NCI-H2081 treated with DMSO at 0.1 percent for 48 hours (cell line): Measurements from ENCODE around the gene XRRA1.
"Not testable (repeated sequence)": the region's sequence is repeated elsewhere in the genome, so short reads cannot be mapped to it uniquely, and the experiment has no call there.

Experiments
- DNase-seq: peaks from one replicate; lab custom pipeline; 2025; lab: John Stamatoyannopoulos, UW

Gene XRRA1, protein sequence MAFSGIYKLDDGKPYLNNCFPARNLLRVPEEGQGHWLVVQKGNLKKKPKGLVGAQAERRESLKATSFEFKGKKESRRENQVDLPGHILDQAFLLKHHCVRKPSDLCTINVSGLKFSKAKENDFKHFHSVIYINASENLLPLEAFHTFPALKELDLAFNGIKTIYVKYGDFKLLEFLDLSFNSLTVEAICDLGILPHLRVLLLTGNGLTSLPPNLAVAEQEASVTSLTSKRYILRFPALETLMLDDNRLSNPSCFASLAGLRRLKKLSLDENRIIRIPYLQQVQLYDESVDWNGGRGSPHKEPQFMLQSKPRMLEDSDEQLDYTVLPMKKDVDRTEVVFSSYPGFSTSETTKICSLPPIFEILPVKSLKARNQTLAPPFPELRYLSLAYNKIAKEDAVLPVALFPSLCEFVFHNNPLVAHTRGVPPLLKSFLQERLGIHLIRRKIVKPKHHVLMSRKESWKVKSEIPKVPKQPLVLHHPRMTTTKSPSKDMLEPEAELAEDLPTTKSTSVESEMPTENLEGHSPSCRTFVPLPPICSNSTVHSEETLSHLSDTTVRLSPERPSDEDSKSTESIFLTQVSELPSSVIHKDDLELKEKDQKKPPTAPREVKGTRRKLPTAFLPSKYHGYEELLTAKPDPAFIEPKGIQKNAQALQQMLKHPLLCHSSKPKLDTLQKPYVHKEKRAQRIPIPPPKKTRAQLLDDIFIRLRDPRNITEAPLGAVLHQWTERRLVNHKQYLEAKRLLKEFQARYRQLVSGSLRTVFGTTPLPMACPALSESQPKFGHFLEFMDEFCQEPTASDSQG

GRCh38 chr11:74948898-74949752 is at the start of gene XRRA1, which contains the start of gene SPCS2:
TSS of gene XRRA1 (minus strand) at chr11:74949091. CDS start at chr11:74940878, 8,213 bp downstream.
TSS of gene SPCS2 (plus strand) at chr11:74949266. CDS start at chr11:74949286, 20 bp downstream.
- DNase-seq, result peak; percentile 85

- DNase-seq, result no peak
Observed at GRCh38 chr11:74992852-74993251, 44.0 kb upstream of the XRRA1 start.

DNA sequence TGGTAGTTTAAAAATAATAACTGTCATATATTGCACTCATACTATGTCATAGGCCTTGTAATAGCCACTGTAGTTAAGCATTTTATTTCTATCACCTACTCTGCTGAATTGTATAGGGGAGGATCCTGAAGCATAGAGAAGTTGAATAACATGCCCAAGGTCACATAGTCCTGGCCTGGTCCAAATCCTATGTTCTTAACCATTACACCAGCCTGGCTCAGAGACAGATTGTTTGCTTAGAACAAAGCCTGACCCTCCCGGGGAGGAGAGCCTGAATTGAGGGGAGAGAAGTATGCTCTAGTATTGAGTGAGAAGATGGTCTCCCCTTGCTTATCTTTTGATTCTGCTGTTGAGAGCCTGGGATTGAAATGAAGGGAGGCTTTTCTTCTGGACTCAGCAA is 42.0 kb upstream of the XRRA1 start:
- no peak for DNase-seq

DNA sequence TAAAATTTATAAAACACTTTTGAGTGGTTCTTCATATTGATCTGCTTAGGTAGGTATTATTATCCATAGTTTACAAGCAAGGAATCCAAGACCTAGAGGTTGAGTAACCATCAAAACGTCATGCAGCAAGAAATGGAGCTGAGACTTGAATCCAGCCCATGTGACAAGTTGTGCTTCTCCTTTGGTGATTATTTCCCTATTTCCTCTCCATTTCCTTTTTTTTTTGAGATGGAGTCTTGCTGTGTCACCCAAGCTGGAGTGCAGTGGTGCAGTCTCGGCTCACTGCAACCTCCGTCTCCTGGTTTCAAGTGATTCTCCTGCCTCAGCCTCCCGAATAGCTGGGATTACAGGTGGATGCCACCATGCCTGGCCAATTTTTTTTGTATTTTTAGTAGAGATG is 41.3 kb upstream of the XRRA1 start:
- DNase-seq, result not testable (repeated sequence)

DNA sequence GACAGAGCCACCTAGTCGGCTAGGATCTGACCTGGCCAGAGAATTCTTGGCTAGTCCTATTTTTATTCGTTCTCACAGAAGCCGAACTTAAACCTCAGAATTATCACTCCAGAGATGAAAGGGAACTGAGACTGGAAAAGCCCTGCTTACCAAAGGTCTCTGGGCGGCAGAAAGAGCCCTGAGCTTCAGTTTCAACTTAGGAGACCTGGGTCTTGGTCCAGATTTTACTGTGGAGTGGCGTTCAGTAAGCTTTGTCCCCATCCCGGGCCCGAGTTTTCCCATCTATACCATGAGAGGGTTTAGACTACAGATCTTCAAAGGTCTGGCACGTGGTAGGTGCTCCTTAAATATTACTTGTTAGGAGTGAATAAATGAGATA is 40.4 kb upstream of the XRRA1 start:
- no peak for DNase-seq

DNA sequence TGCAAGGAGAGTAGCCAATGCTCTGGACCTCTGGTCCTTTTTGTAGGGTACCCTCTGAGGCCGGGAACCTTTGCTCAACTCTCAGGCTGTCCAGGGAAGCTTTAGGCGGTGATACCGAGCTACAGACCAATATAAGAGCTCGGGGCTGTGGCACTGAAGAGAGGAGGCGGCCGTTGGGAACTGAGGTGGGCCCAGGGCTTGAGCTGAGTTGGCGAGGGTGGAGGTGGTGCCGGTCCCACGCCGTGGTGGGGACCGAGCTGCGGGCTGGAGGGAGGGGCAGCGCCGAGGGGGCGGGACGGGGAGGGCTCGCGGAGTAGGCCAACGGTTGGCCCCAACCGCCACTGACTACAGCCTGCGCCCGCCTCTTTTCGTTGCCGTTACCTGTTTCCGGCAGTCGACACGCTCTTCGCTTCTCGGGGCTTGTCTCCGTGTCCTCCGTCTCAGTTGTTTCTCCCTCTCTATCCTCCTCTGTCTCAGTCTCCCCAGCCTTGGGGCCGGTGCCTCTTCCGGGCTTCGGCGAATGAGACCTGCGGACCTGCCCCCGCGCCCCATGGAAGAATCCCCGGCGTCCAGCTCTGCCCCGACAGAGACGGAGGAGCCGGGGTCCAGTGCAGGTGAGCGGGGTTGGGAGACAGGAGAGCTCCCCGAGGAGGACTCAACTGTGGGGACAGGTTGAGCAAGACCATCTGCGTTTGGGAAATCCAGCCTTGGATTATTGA is 39.8 kb upstream of the XRRA1 start, which contains the start of gene NEU3:
NEU3 (plus strand) TSS at position 393 of the 719 bp plus-strand sequence; CDS start at position 521, 128 bp downstream.
- DNase-seq, result peak; percentile 57

GRCh38 chr11:74984730-74985129 is 35.8 kb upstream of the XRRA1 start:
- no peak for DNase-seq

GRCh38 chr11:74984070-74984469 is 35.2 kb upstream of the XRRA1 start:
- no peak for DNase-seq

DNA sequence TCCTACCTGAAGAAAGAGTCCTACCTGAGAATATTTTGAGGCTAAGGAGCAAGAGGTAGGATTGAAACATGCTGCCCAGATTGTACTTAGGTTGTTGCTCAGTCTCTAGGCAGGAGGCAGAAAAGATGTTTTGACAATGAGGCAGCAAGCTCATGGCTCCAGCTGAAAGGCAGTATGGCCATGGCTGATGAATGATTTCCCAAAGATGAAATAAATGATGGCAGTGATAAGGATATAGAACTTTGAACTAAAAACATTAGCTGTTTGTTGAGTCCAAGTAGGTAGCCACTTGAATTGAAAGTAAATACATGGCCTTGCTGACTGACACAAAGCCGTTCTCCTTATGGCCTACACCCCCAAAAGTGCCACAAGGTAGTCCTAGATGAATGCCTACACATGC is 33.0 kb upstream of the XRRA1 start:
- DNase-seq, result no peak

DNA sequence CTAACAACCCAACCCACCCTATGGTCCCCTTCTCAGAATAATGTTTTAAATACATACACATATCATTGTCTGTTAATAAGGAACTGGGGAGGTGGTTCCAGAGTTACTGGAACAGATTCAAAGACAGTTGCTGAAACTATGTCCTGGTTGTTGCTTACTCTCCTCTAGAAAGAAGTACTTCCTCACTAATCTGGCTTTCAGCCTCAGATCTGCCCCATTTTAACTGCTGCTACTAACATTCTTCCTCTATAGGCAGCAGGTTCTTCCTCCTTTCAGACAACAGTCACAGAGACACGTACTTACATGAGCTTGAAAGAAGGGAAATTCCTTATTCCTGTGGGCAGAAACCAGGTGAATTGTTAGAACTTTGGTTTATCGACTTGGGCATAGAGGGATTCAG is 31.7 kb upstream of the XRRA1 start:
- DNase-seq, result no peak

- no peak for DNase-seq
Observed at GRCh38 chr11:74978041-74978440, 29.1 kb upstream of the XRRA1 start.

GRCh38 chr11:74971424-74971823 is 22.5 kb upstream of the XRRA1 start:
- no peak for DNase-seq

DNA sequence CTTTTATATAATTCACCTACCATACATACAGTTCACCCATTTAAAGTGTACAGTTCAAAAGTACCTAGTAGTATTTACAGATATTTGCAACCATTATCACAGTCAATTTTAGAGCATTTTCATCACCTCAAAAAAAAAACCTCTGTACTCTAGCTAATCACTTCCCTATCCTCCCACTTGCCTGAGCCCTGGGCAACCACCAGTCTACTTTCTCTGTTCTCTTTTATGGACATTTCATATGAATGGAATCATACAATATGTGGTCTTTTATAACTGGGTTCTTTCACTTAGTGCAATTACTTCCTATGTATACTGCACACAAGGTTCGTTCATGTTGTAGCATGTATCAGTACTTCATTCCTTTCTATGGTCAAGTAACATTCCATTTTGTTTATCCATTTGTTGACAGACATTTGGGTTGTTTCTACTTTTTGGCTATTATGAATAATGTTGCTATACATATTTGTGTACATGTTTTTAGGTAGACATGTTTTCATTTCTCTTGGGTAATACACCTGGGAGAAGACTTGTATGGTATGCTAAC is 22.0 kb upstream of the XRRA1 start:
- DNase-seq, result no peak

DNA sequence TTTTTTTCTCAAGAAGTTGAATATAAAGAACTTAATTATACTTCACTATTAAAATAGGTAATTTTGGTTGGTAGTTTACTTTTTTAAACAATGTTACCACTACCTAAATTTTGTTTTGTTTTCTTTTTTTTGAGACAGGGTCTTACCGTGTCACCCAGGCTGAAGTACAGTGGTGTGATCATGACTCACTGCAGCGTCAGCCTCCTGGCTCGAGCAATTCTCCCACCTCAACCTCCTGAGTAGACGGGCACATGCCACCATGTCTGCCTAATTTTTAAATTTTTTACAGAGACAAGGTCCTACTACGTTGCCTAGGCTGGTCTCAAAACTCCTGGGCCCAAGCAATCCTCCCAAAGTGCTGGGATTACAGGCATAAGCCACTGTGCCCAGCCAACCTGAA is 17.8 kb upstream of the XRRA1 start:
- DNase-seq, result no peak

DNA sequence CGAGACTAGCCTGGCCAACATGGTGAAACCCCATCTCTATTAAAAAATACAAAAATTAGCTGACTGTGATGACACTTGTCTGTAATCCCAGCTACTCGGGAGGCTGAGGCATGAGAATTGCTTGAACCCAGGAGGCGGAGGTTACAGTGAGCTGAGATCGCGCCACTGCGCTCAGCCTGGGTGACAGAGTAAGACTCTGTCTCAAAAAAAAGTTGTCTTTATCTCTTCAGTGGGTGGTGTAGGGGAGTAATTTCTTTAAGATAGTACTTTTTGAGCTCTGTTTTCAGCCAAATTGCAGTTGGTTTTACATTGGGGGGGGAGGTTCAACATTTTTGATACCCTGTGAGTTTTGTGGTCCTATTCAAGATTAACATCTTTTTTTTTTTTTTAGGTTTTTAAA is 11.2 kb upstream of the XRRA1 start:
- DNase-seq, result not testable (repeated sequence)

GRCh38 chr11:74957937-74958629 is 9.2 kb upstream of the XRRA1 start:
- DNase-seq, result no peak

DNA sequence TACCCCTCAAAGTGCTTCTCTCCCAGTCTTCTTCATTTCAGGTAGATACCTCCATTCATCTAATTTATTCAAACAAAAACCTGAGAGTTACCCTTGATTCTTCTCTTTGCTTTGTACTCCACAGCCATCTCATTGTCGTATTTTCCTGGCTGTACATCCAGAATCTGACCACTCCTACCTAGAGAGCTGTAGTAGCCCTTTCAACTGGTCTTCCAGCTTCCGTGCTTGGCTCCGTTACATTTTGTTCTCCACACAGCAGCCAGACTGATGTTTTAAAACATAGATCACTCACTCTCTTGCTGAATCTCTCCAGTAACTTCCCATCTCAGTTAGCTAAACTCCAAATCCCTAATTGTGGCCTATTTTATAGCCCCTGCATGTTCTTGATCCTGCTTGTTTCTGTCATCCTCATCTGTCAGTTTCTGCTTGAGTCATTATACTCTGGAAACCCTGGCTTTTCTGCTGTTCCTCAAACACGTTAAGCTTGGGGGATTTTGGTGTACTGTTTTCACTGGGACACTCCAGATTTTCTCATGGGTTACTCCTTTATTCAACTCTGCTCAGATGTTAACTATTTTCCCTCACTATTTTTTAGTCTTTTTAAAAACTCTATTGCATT is 7.6 kb upstream of the XRRA1 start:
- DNase-seq, result no peak

DNA sequence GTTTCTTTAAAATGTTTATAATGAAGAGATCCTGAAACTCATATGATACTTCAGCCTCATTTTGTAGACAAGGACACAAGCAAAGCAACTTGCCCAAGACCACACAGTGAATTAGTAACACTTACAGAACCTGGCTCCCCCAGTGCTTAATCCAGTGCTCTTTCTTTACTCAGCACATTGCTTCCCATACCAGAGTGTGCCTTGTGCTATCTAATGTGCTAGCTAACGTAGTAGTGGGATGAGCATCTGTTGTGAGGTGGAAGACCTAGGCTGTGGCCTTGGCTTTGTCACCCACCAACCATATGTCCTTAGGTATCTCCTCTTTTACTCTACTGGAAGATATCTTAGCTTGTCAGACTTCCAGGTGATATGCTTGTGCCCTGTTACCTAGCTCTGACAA is 5.3 kb upstream of the XRRA1 start:
- no peak for DNase-seq

DNA sequence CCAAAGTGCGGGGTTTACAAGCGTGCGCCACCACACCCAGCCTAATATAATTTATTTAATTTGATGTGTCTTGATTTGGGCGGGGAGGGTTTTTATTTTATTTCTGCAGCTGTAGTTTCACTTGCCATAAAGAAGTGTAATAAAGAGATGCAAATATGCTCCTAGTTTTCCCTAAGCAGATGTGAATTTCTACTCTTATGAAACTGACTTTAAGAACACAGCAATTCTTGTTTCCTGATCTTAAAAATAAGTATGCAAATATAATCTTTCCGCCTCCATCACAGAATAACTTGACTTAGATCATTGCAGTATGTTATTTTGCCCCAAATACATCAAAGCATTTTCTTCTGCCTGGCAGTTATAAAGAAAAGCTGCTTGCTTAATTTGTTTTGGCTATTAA is 4.6 kb upstream of the XRRA1 start:
- no peak for DNase-seq

GRCh38 chr11:74952752-74953151 is 3.9 kb upstream of the XRRA1 start:
- no peak for DNase-seq
